ENCODE measurements around the gene OCA2.
"Not testable (repeated sequence)": the region's sequence is repeated elsewhere in the genome, so short reads cannot be mapped to it uniquely, and the experiment has no call there.

Gene OCA2

GRCh38 chr15:27952593-27952992 is 146.5 kb downstream of the OCA2 start:
- not testable (repeated sequence) for DNase-seq (ENCODE audit: low read depth in 1 of 2, low spot score in 1 of 2)

GRCh38 chr15:27951191-27951890 is 147.8 kb downstream of the OCA2 start:
- no peak for DNase-seq (ENCODE audit: low read depth in 1 of 2, low spot score in 1 of 2)

GRCh38 chr15:27949089-27949488 is 150.0 kb downstream of the OCA2 start:
- no peak for DNase-seq (ENCODE audit: low read depth in 1 of 2, low spot score in 1 of 2)

- no peak for DNase-seq (ENCODE audit: low read depth in 1 of 2, low spot score in 1 of 2)
Observed at GRCh38 chr15:27939246-27939645, 159.9 kb downstream of the OCA2 start.

GRCh38 chr15:27937851-27938250 is 161.3 kb downstream of the OCA2 start:
- no peak for DNase-seq (ENCODE audit: low read depth in 1 of 2, low spot score in 1 of 2)

- no peak for DNase-seq (ENCODE audit: low read depth in 1 of 2, low spot score in 1 of 2)
Observed at GRCh38 chr15:27936164-27936563, 163.0 kb downstream of the OCA2 start.

GRCh38 chr15:27935328-27935727 is 163.8 kb downstream of the OCA2 start:
- no peak for DNase-seq (ENCODE audit: low read depth in 1 of 2, low spot score in 1 of 2)

- DNase-seq (ENCODE audit: low read depth in 1 of 2, low spot score in 1 of 2) = no peak
Observed at GRCh38 chr15:27934782-27935181, 164.3 kb downstream of the OCA2 start.

- DNase-seq (ENCODE audit: low read depth in 1 of 2, low spot score in 1 of 2) = no peak
Observed at GRCh38 chr15:27933562-27933961, 165.6 kb downstream of the OCA2 start.

- DNase-seq (ENCODE audit: low read depth in 1 of 2, low spot score in 1 of 2) = no peak
Observed at GRCh38 chr15:27932600-27932999, 166.5 kb downstream of the OCA2 start.

- no peak for DNase-seq (ENCODE audit: low read depth in 1 of 2, low spot score in 1 of 2)
Observed at GRCh38 chr15:27928386-27928785, 170.7 kb downstream of the OCA2 start.

GRCh38 chr15:27912283-27912682 is 186.8 kb downstream of the OCA2 start:
- no peak for DNase-seq (ENCODE audit: low read depth in 1 of 2, low spot score in 1 of 2)

- DNase-seq (ENCODE audit: low read depth in 1 of 2, low spot score in 1 of 2) = no peak
Observed at GRCh38 chr15:27906802-27907201, 192.3 kb downstream of the OCA2 start.

- no peak for DNase-seq (ENCODE audit: low read depth in 1 of 2, low spot score in 1 of 2)
Observed at GRCh38 chr15:27903405-27903804, 195.7 kb downstream of the OCA2 start.

- no peak for DNase-seq (ENCODE audit: low read depth in 1 of 2, low spot score in 1 of 2)
Observed at GRCh38 chr15:27902680-27903385, 196.3 kb downstream of the OCA2 start.

GRCh38 chr15:27899583-27900285 is 199.4 kb downstream of the OCA2 start:
- DNase-seq (ENCODE audit: low read depth in 1 of 2, low spot score in 1 of 2) = no peak

GRCh38 chr15:27897481-27897880 is 201.6 kb downstream of the OCA2 start:
- DNase-seq (ENCODE audit: low read depth in 1 of 2, low spot score in 1 of 2) = no peak

- DNase-seq (ENCODE audit: low read depth in 1 of 2, low spot score in 1 of 2) = no peak
Observed at GRCh38 chr15:27894645-27895044, 204.5 kb downstream of the OCA2 start.

GRCh38 chr15:27889258-27889657 is 209.9 kb downstream of the OCA2 start:
- no peak for DNase-seq (ENCODE audit: low read depth in 1 of 2, low spot score in 1 of 2)

- DNase-seq (ENCODE audit: low read depth in 1 of 2, low spot score in 1 of 2) = no peak
Observed at GRCh38 chr15:27885201-27885600, 213.9 kb downstream of the OCA2 start.

GRCh38 chr15:27884726-27885125 is 214.4 kb downstream of the OCA2 start:
- no peak for DNase-seq (ENCODE audit: low read depth in 1 of 2, low spot score in 1 of 2)

- no peak for DNase-seq (ENCODE audit: low read depth in 1 of 2, low spot score in 1 of 2)
Observed at GRCh38 chr15:27878841-27879240, 220.3 kb downstream of the OCA2 start.

Measured in stimulated activated CD4-positive, alpha-beta T cell treated with anti-CD3 and anti-CD28 coated beads, Interleukin-15, amount 100 ng/mL, for 1 hour (primary cell).